Liver (tissue), 3 donors: ENCODE results near the gene FMN1.

Experiments
- CTCF ChIP-seq: fragments of 150-350 bp; IDR thresholded peaks from 2 replicates; pipeline ENCODE4 v1.5.1; 2017; ENCODE audit warnings: improper control_type of control experiment, low read depth, low read length; ENCODE audit not compliant: missing input control
- GABPA ChIP-seq, 2 donors: IDR thresholded peaks in 1 of 2; conservative IDR thresholded peaks in 1 of 2; 2 replicates each; pipeline ENCODE4 v1.6.1; 2016; ENCODE audit warnings: antibody characterized with exemption in 2 of 2, mild to moderate bottlenecking in 1 of 2, moderate library complexity in 1 of 2
- HNF4A ChIP-seq, 2 donors: conservative IDR thresholded peaks; 2 replicates each; pipeline ENCODE4 v1.6.1; 2016; ENCODE audit warnings: antibody characterized with exemption in 2 of 2, mild to moderate bottlenecking in 2 of 2
- JUND ChIP-seq, 2 donors: IDR thresholded peaks; 2 replicates each; pipeline ENCODE4 v1.6.1; 2016; ENCODE audit warnings: antibody characterized with exemption in 2 of 2
- MAX ChIP-seq: IDR thresholded peaks from 2 replicates; pipeline ENCODE4 v1.6.1; 2016; ENCODE audit warnings: antibody characterized with exemption
- RAD21 ChIP-seq, 2 donors: IDR thresholded peaks; 2 replicates each; pipeline ENCODE4 v1.6.1; 2016; ENCODE audit warnings: antibody characterized with exemption in 2 of 2, mild to moderate bottlenecking in 2 of 2
- TAF1 ChIP-seq: conservative IDR thresholded peaks from 2 replicates; pipeline ENCODE4 v1.6.1; 2016; ENCODE audit warnings: antibody characterized with exemption, mild to moderate bottlenecking
- YY1 ChIP-seq: IDR thresholded peaks from 2 replicates; pipeline ENCODE4 v1.6.1; 2016; ENCODE audit warnings: antibody characterized with exemption, mild to moderate bottlenecking
- donor health status: healthy.
- donor health status: healthy.

DNA sequence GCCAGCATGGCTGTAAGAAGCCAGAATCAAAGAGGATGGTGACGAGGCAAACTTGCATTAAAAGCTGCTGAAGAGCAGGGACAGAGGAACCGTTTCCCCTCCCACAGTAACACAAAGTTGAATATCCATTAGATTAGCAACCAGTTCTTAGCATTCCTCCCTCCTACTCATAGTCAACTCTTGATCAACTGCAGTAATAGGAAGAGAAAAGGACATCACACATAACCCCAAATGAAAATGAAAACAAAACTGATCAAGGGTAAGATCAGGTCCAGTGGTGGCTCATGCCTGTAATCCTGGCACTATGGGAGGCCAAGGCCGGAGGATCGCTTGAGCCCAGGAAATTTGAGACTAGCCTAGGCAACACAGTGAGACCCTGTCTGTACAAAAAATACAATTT, 311.6 kb downstream of the FMN1 start:
- TF ChIP-seq CTCF (no peak), HNF4A (conservative IDR thresholded peaks at IDR 0.05) (no peak), MAX (no peak), RAD21 (IDR thresholded peaks at IDR 0.05) (no peak), YY1 (no peak), TAF1 (no peak), GABPA (IDR thresholded peaks at IDR 0.05 in 1 of 2, conservative IDR thresholded peaks at IDR 0.05 in 1 of 2) (no peak), JUND (IDR thresholded peaks at IDR 0.05) (no peak)
